Measurements from ENCODE around the gene KCNMA1.

The KCNMA1 gene

GRCh38 chr10:76840802-76841201 is 796.8 kb downstream of the KCNMA1 start:
- DNase-seq = no peak

- no peak for DNase-seq
Measured at GRCh38 chr10:76839276-76839675, 798.3 kb downstream of the KCNMA1 start.

- no peak for DNase-seq
Measured at GRCh38 chr10:76830218-76830617, 807.4 kb downstream of the KCNMA1 start.

- DNase-seq = no peak
Measured at GRCh38 chr10:76829724-76830123, 807.9 kb downstream of the KCNMA1 start.

All from activated CD4-positive, alpha-beta T cell treated with anti-CD3 and anti-CD28 coated beads for 4 hours (primary cell).